CD4-positive, alpha-beta memory T cell (primary cell): Measurements from ENCODE around the gene RSPH6A. TPM values are rescaled to one million over a fixed set of nuclear protein-coding genes. Genes with fewer than 3 reads are reported as not detected.

Source experiments
- CTCF ChIA-PET: fragments of 350-600 bp; sonication (Branson Sonifier 250); formaldehyde crosslinking; loops from one replicate; lab custom pipeline; 2021; ENCODE audit warnings: inconsistent platforms; ENCODE audit not compliant: partially characterized antibody; lab: Charles Lee
- POLR2A ChIA-PET: fragments of 350-600 bp; sonication (Branson Sonifier 250); formaldehyde crosslinking; loops from one replicate; lab custom pipeline; 2021; ENCODE audit not compliant: partially characterized antibody; lab: Charles Lee
- DNase-seq, 5 donors: peaks; one replicate each; pipeline versions ENCODE4 v3.0.0 to v3.0.0-alpha.2; 2020 to 2022; ENCODE audit warnings: mixed read lengths in 1 of 5
- H3K27ac ChIP-seq: one replicate; pipeline ENCODE4 v1.7.0; 2013; ENCODE audit warnings: low read depth, low read length
- H3K27me3 ChIP-seq: 2 replicates; pipeline ENCODE4 v1.7.0; 2013; ENCODE audit warnings: mild to moderate bottlenecking, low read length, moderate library complexity; ENCODE audit not compliant: insufficient read depth
- H3K36me3 ChIP-seq: 2 replicates; pipeline ENCODE4 v1.7.0; 2013; ENCODE audit warnings: mild to moderate bottlenecking, low read length, moderate library complexity; ENCODE audit not compliant: insufficient read depth
- H3K4me1 ChIP-seq: 2 replicates; pipeline ENCODE4 v1.7.0; 2013; ENCODE audit warnings: mild to moderate bottlenecking, low read length, moderate library complexity; ENCODE audit not compliant: insufficient read depth
- H3K4me3 ChIP-seq, 2 donors: one replicate each; pipeline ENCODE4 v1.7.0; 2013; ENCODE audit warnings: low read length in 2 of 2, mild to moderate bottlenecking in 1 of 2
- H3K9me3 ChIP-seq, 2 donors: one replicate each; pipeline ENCODE4 v1.7.0; 2013; ENCODE audit warnings: low read length in 2 of 2, control low read depth in 1 of 2; ENCODE audit not compliant: control insufficient read depth in 1 of 2
- H3K27ac Mint-ChIP-seq, 7 donors: one replicate each; pipeline ENCODE4 v1.8.0; 2020 to 2021; ENCODE audit warnings: mixed read lengths in 7 of 7, mild to moderate bottlenecking in 6 of 7, inconsistent platforms in 3 of 7, moderate library complexity in 3 of 7
- H3K27me3 Mint-ChIP-seq, 2 donors: one replicate each; pipeline ENCODE4 v1.8.0; 2020 to 2021; ENCODE audit warnings: mixed read lengths in 2 of 2
- H3K36me3 Mint-ChIP-seq, 2 donors: one replicate each; pipeline ENCODE4 v1.8.0; 2020 to 2021; ENCODE audit warnings: mixed read lengths in 2 of 2, inconsistent platforms in 1 of 2, mild to moderate bottlenecking in 1 of 2
- H3K4me1 Mint-ChIP-seq, 4 donors: one replicate each; pipeline ENCODE4 v1.8.0; 2020 to 2021; ENCODE audit warnings: mixed read lengths in 4 of 4, mild to moderate bottlenecking in 1 of 4
- H3K4me3 Mint-ChIP-seq, 8 donors: one replicate each; pipeline ENCODE4 v1.8.0; 2020 to 2021; ENCODE audit warnings: mixed read lengths in 8 of 8, mild to moderate bottlenecking in 7 of 8, moderate library complexity in 6 of 8, inconsistent platforms in 3 of 8
- H3K9me3 Mint-ChIP-seq, 8 donors: one replicate each; pipeline ENCODE4 v1.8.0; 2020 to 2021; ENCODE audit warnings: mixed read lengths in 8 of 8, mild to moderate bottlenecking in 5 of 8, inconsistent platforms in 3 of 8, moderate library complexity in 1 of 8
- intact Hi-C: fragments of 100-400 bp; cut with micrococcal nuclease; formaldehyde crosslinking; loops from one replicate; pipeline ENCODE4 v1.15.1; 2023
- polyA plus RNA-seq, 2 donors: library from polyadenylated mRNA; unstranded; fragments of 300-500 nt; fragmentation: Illumina TruSeq; gene quantifications; one replicate each; pipeline ENCODE4 v1.2.3, GENCODE V29; 2021
- total RNA-seq, 2 experiments: library from RNA; stranded (reverse); gene quantifications; one replicate each; pipeline ENCODE4 v1.2.3, GENCODE V29; 2021

RSPH6A gene
- total and polyA plus RNA-seq, 4 experiments from 2014 or later: 0.29 to 0.39 TPM; not detected in 2

- H3K4me3 Mint-ChIP-seq: peak overlapping the region in 7 of 8 donors; percentile 25 to 52 (median 41)
- Histone ChIP-seq H3K9me3 (no peaks in the 10 kb centered on the region), H3K27me3 (no peaks in the 10 kb centered on the region), H3K4me3 (no peak overlapping the region), H3K4me1 (peaks cover 22% of the 10 kb centered on the region), H3K36me3 (no peaks in the 10 kb centered on the region), H3K27ac (no peak overlapping the region)
- peaks cover 0 to 3% (median 0%) of the 10 kb centered on the region in 8 donors for H3K9me3 Mint-ChIP-seq
- peaks cover 0 to 4% of the 10 kb centered on the region in 2 donors for H3K36me3 Mint-ChIP-seq
- H3K27ac Mint-ChIP-seq: peak overlapping the region in 1 of 7 donors; percentile 93
- peaks cover 1 to 6% of the 10 kb centered on the region in 2 donors for H3K27me3 Mint-ChIP-seq
- intact Hi-C loops: loop anchor here (2.0 to 5.0 kb wide), 2 partner anchors 79 to 246 kb away; partner anchors contain the start of gene QPCTL
- POLR2A ChIA-PET: interaction anchor here (1.2 to 6.9 kb wide), 6 partner anchors 8 to 92 kb away, joined by 3 to 84 read pairs (median 21); partner anchors contain the start of genes DMPK, DMWD and SYMPK
- peaks cover 1 to 30% (median 5%) of the 10 kb centered on the region in 4 donors for H3K4me1 Mint-ChIP-seq
- CTCF ChIA-PET: interaction anchor here (0.6 to 5.3 kb wide), 7 partner anchors 8 to 318 kb away, joined by 3 to 238 read pairs (median 5); partner anchors contain the start of genes DMWD and SYMPK
- DNase-seq: no peak
These were observed 43.7 kb downstream of the RSPH6A start for GRCh38 chr19:45771311-45771933.

GRCh38 chr19:45770192-45771101 lies 44.7 kb downstream of the RSPH6A start:
- Histone ChIP-seq H3K9me3 (no peaks in the 10 kb centered on the region), H3K27me3 (no peaks in the 10 kb centered on the region), H3K4me3 (peak overlapping the region; percentile 57 to 71), H3K4me1 (peaks cover 22% of the 10 kb centered on the region), H3K27ac (peak overlapping the region; percentile 15), H3K36me3 (no peaks in the 10 kb centered on the region)
- Mint-ChIP-seq H3K36me3 (peaks cover 0 to 4% of the 10 kb centered on the region in 2 donors), H3K27ac (peak overlapping the region; percentile 61 to 94 (median 88)), H3K9me3 (peaks cover 0 to 3% (median 0%) of the 10 kb centered on the region in 8 donors), H3K4me3 (peak overlapping the region; percentile 84 to 92 (median 86)), H3K4me1 (peaks cover 1 to 30% (median 5%) of the 10 kb centered on the region in 4 donors), H3K27me3 (peaks cover 1 to 6% of the 10 kb centered on the region in 2 donors)
- intact Hi-C loops: loop anchor here (1.0 to 5.0 kb wide), 8 partner anchors 9 to 247 kb away; partner anchors contain the start of genes DMWD, IRF2BP1, QPCTL and SYMPK
- POLR2A ChIA-PET: interaction anchor here (0.9 to 6.9 kb wide), 14 partner anchors 9 to 131 kb away, joined by 3 to 84 read pairs (median 10); partner anchors contain the start of genes DMPK, DMWD, FBXO46 and IRF2BP1
- CTCF ChIA-PET: interaction anchor here (0.6 to 5.3 kb wide), 13 partner anchors 9 to 317 kb away, joined by 3 to 238 read pairs (median 5); partner anchors contain the start of genes DMPK, DMWD, IRF2BP1 and SYMPK
- peak; percentile 89 to 93 (median 91) for DNase-seq

GRCh38 chr19:45769821-45770191 lies 45.3 kb downstream of the RSPH6A start:
- H3K36me3 ChIP-seq: no peaks in the 10 kb centered on the region
- Mint-ChIP-seq H3K4me1 (peaks cover 1 to 30% (median 5%) of the 10 kb centered on the region in 4 donors), H3K9me3 (peaks cover 0 to 3% (median 0%) of the 10 kb centered on the region in 8 donors), H3K27me3 (peaks cover 1 to 10% of the 10 kb centered on the region in 2 donors), H3K4me3 (peak overlapping the region; percentile 84 to 92 (median 86)), H3K27ac (peak overlapping the region; percentile 85 to 95 (median 92)), H3K36me3 (peaks cover 0 to 4% of the 10 kb centered on the region in 2 donors)
- peak in 4 of 5 donors; percentile 79 to 86 (median 82) for DNase-seq
- no peaks in the 10 kb centered on the region for H3K27me3 ChIP-seq
- H3K27ac ChIP-seq: peak overlapping the region; percentile 15
- peaks cover 22% of the 10 kb centered on the region for H3K4me1 ChIP-seq
- ChIA-PET POLR2A (interaction anchor here (0.9 to 6.9 kb wide), 16 partner anchors 10 to 331 kb away, joined by 3 to 84 read pairs (median 8); partner anchors contain the start of genes DMPK, DMWD, FBXO46 and IRF2BP1), CTCF (interaction anchor here (0.6 to 5.3 kb wide), 16 partner anchors 9 to 971 kb away, joined by 3 to 238 read pairs (median 6); partner anchors contain the start of genes DMPK, DMWD, FBXO46 and IRF2BP1)
- H3K9me3 ChIP-seq: no peaks in the 10 kb centered on the region
- intact Hi-C loops: loop anchor here (1.0 to 5.0 kb wide), 11 partner anchors 9 to 247 kb away; partner anchors contain the start of genes DMWD, FBXO46, IRF2BP1 and QPCTL
- H3K4me3 ChIP-seq: peak overlapping the region; percentile 57 to 71

GRCh38 chr19:45768984-45769782 lies 45.9 kb downstream of the RSPH6A start, which contains the start of gene SIX5:
Gene SIX5 (minus strand): TSS chr19:45769252. CDS start chr19:45768844, 408 bp downstream.
- Histone ChIP-seq H3K27me3 (no peaks in the 10 kb centered on the region), H3K4me1 (peaks cover 22% of the 10 kb centered on the region), H3K27ac (peak within 1 kb of the TSS; percentile 47), H3K4me3 (peak within 1 kb of the TSS; percentile 71 to 73), H3K36me3 (no peaks in the 10 kb centered on the region), H3K9me3 (no peaks in the 10 kb centered on the region)
- Mint-ChIP-seq H3K4me1 (peaks cover 1 to 30% (median 5%) of the 10 kb centered on the region in 4 donors), H3K27ac (peak within 1 kb of the TSS; percentile 85 to 95 (median 92)), H3K27me3 (peaks cover 1 to 14% of the 10 kb centered on the region in 2 donors), H3K36me3 (peaks cover 0 to 4% of the 10 kb centered on the region in 2 donors), H3K9me3 (peaks cover 0 to 3% (median 0%) of the 10 kb centered on the region in 8 donors), H3K4me3 (peak within 1 kb of the TSS; percentile 84 to 92 (median 86))
- POLR2A ChIA-PET: interaction anchor here (0.7 to 6.9 kb wide), 17 partner anchors 10 to 330 kb away, joined by 3 to 84 read pairs (median 9); partner anchors contain the start of genes DMPK, DMWD, FBXO46 and IRF2BP1
- intact Hi-C loops: loop anchor here (1.0 to 5.0 kb wide), 3 partner anchors 39 to 126 kb away; partner anchors contain the start of gene FBXO46
- DNase-seq: peak; percentile 88 to 93 (median 92)
- CTCF ChIA-PET: interaction anchor here (0.6 to 5.3 kb wide), 20 partner anchors 8 to 970 kb away, joined by 3 to 238 read pairs (median 4); partner anchors contain the start of genes CCDC61, DMPK, DMWD and FBXO46

- Histone ChIP-seq H3K27ac (peak overlapping the region; percentile 47), H3K4me1 (peaks cover 22% of the 10 kb centered on the region), H3K36me3 (no peaks in the 10 kb centered on the region), H3K27me3 (no peaks in the 10 kb centered on the region), H3K9me3 (no peaks in the 10 kb centered on the region), H3K4me3 (peak overlapping the region; percentile 71 to 73)
- Mint-ChIP-seq H3K27ac (peak overlapping the region in 3 of 7 donors; percentile 17 to 93 (median 72)), H3K9me3 (peaks cover 0 to 3% (median 0%) of the 10 kb centered on the region in 8 donors), H3K4me1 (peaks cover 1 to 30% (median 5%) of the 10 kb centered on the region in 4 donors), H3K27me3 (peaks cover 1 to 14% of the 10 kb centered on the region in 2 donors), H3K36me3 (peaks cover 0 to 4% of the 10 kb centered on the region in 2 donors), H3K4me3 (peak overlapping the region; percentile 84 to 92 (median 86))
- ChIA-PET POLR2A (interaction anchor here (1.7 to 6.9 kb wide), 9 partner anchors 11 to 117 kb away, joined by 7 to 84 read pairs (median 21); partner anchors contain the start of genes DMWD, FBXO46, IRF2BP1 and QPCTL), CTCF (interaction anchor here (0.8 to 5.3 kb wide), 12 partner anchors 8 to 227 kb away, joined by 3 to 238 read pairs (median 6); partner anchors contain the start of genes CCDC61, DMPK, DMWD and FBXO46)
- DNase-seq: peak in 3 of 5 donors; percentile 24 to 33 (median 31)
- intact Hi-C loops: loop anchor here (2.0 to 5.0 kb wide), 2 partner anchors 51 to 126 kb away; no protein-coding TSS in a partner anchor
These were observed 46.5 kb downstream of the RSPH6A start for GRCh38 chr19:45768655-45768983.
